Measurements from ENCODE around the gene LCE3C. TPM values are rescaled to one million over a fixed set of nuclear protein-coding genes. Genes with fewer than 3 reads are reported as not detected.

Gene LCE3C
- not detected in 5 replicates for total RNA-seq (2022; extraction: Qiagen RNA extraction; ENCODE audit: low read depth)

GRCh38 chr1:152599934-152600333 is at the start of gene LCE3C:
LCE3C (plus strand) TSS chr1:152600234; CDS start chr1:152600732, 498 bp downstream.

GRCh38 chr1:152566681-152567080 is 33.4 kb upstream of the LCE3C start, which contains the start of gene LCE3E:
LCE3E (minus strand) TSS chr1:152566780; CDS start chr1:152566208, 572 bp downstream.

GRCh38 chr1:152580433-152580832 is 19.6 kb upstream of the LCE3C start, which contains the start of gene LCE3D:
LCE3D (minus strand) TSS chr1:152580516; CDS start chr1:152579936, 580 bp downstream.

GRCh38 chr1:152613511-152613910 is 13.5 kb downstream of the LCE3C start, which contains the start of gene LCE3B:
LCE3B (plus strand) TSS chr1:152613811; CDS start chr1:152613811, 0 bp downstream.

GRCh38 chr1:152622803-152623202 is 22.8 kb downstream of the LCE3C start, which contains the start of gene LCE3A:
LCE3A (minus strand) TSS chr1:152623103; CDS start chr1:152623103, 0 bp downstream.

Other genes with a start within 250 kb of the LCE3C start
- not detected in 5 replicates for gene FLG2, start 240.2 kb upstream of the LCE3C start, total RNA-seq (2022; extraction: Qiagen RNA extraction; ENCODE audit: low read depth)
- not detected in 5 replicates for gene CRNN, start 186.0 kb upstream of the LCE3C start, total RNA-seq (2022; extraction: Qiagen RNA extraction; ENCODE audit: low read depth)
- not detected in 5 replicates for gene LCE5A, start 89.4 kb upstream of the LCE3C start, total RNA-seq (2022; extraction: Qiagen RNA extraction; ENCODE audit: low read depth)
- 0.45 to 0.51 TPM in 2 of 5 replicates, not detected in the others for gene CRCT1, start 85.8 kb upstream of the LCE3C start, total RNA-seq (2022; extraction: Qiagen RNA extraction; ENCODE audit: low read depth)
- 0.30 TPM in 1 of 5 replicates, not detected in the others for gene LCE3E, start 33.5 kb upstream of the LCE3C start, total RNA-seq (2022; extraction: Qiagen RNA extraction; ENCODE audit: low read depth)
- gene LCE3D, start 19.7 kb upstream of the LCE3C start, total RNA-seq (2022; extraction: Qiagen RNA extraction; ENCODE audit: low read depth): 0.96 to 1.3 TPM (median 0.97 TPM) in 3 of 5 replicates, not detected in the others
- not detected in 5 replicates for gene LCE3B, start 13.6 kb downstream of the LCE3C start, total RNA-seq (2022; extraction: Qiagen RNA extraction; ENCODE audit: low read depth)
- not detected in 5 replicates for gene LCE3A, start 22.9 kb downstream of the LCE3C start, total RNA-seq (2022; extraction: Qiagen RNA extraction; ENCODE audit: low read depth)
- gene LCE2D, start 63.1 kb downstream of the LCE3C start, total RNA-seq (2022; extraction: Qiagen RNA extraction; ENCODE audit: low read depth): not detected in 5 replicates
- not detected in 5 replicates for gene LCE2C, start 75.0 kb downstream of the LCE3C start, total RNA-seq (2022; extraction: Qiagen RNA extraction; ENCODE audit: low read depth)
- gene LCE2B, start 85.9 kb downstream of the LCE3C start, total RNA-seq (2022; extraction: Qiagen RNA extraction; ENCODE audit: low read depth): not detected in 5 replicates
- not detected in 5 replicates for gene LCE2A, start 98.1 kb downstream of the LCE3C start, total RNA-seq (2022; extraction: Qiagen RNA extraction; ENCODE audit: low read depth)
- not detected in 5 replicates for gene LCE4A, start 107.9 kb downstream of the LCE3C start, total RNA-seq (2022; extraction: Qiagen RNA extraction; ENCODE audit: low read depth)
- not detected in 5 replicates for gene KPRP, start 157.8 kb downstream of the LCE3C start, total RNA-seq (2022; extraction: Qiagen RNA extraction; ENCODE audit: low read depth)
- not detected in 5 replicates for gene LCE1F, start 174.9 kb downstream of the LCE3C start, total RNA-seq (2022; extraction: Qiagen RNA extraction; ENCODE audit: low read depth)
- gene LCE1E, start 186.0 kb downstream of the LCE3C start, total RNA-seq (2022; extraction: Qiagen RNA extraction; ENCODE audit: low read depth): 0.14 TPM in 1 of 5 replicates, not detected in the others
- gene LCE1D, start 196.5 kb downstream of the LCE3C start, total RNA-seq (2022; extraction: Qiagen RNA extraction; ENCODE audit: low read depth): not detected in 5 replicates
- gene LCE1C, start 206.4 kb downstream of the LCE3C start, total RNA-seq (2022; extraction: Qiagen RNA extraction; ENCODE audit: low read depth): not detected in 5 replicates
- gene LCE1B, start 211.7 kb downstream of the LCE3C start, total RNA-seq (2022; extraction: Qiagen RNA extraction; ENCODE audit: low read depth): not detected in 5 replicates
- not detected in 5 replicates for gene LCE1A, start 227.2 kb downstream of the LCE3C start, total RNA-seq (2022; extraction: Qiagen RNA extraction; ENCODE audit: low read depth)
- gene LCE6A, start 242.6 kb downstream of the LCE3C start, total RNA-seq (2022; extraction: Qiagen RNA extraction; ENCODE audit: low read depth): not detected in 5 replicates